ENCODE data around the gene EPN3.

GRCh38 chr17:50573866-50574611 is 41.5 kb downstream of the EPN3 start:
- no peak for TF ChIP-seq CTCF (IDR thresholded peaks at IDR 0.05)
- TF ChIP-seq POLR2AphosphoS5 (IDR thresholded peaks at IDR 0.05; ENCODE audit: low read depth, low read length): no peak
- no peak for TF ChIP-seq TCF7L2 (IDR thresholded peaks at IDR 0.05; ENCODE audit: low read depth, low read length)
- TF ChIP-seq SIN3A (IDR thresholded peaks at IDR 0.05; ENCODE audit: borderline replicate concordance, insufficient read depth, low read depth, low read length): no peak
- TF ChIP-seq REST (IDR thresholded peaks at IDR 0.05; ENCODE audit: insufficient read depth in 1 of 2, low read depth in 2 of 2, low read length in 1 of 2): no peak

Data from Panc1 (cell line).